ENCODE results near the gene IL16. TPM values are rescaled to one million over a fixed set of nuclear protein-coding genes. Genes with fewer than 3 reads are reported as not detected.
"Not testable (repeated sequence)": the region's sequence is repeated elsewhere in the genome, so short reads cannot be mapped to it uniquely, and the experiment has no call there.

Gene IL16
- total RNA-seq, 4 donors from 2014 or later = 13.5 to 34.9 (median 19.8) TPM

- Histone ChIP-seq H3K27ac (replicated peaks in 1 of 4) (peak overlapping the region in 3 of 4 donors; percentile 12 to 35 (median 14)), H3K27me3 (no peaks in the 10 kb centered on the region)
- WGBS = 78% methylated on average over 7 of the region's 8 CpGs
Measured at GRCh38 chr15:81195339-81195864, 1.3 kb upstream of the IL16 start.

GRCh38 chr15:81197255-81197630 is 564 bp downstream of the IL16 start:
- H3K27me3 ChIP-seq = no peaks in the 10 kb centered on the region
- peaks cover 0 to 3% (median 0%) of the 10 kb centered on the region in 4 donors for H3K36me3 ChIP-seq
- H3K4me1 ChIP-seq = peaks cover 0 to 19% (median 3%) of the 10 kb centered on the region in 4 donors
- intact Hi-C loops (cut with DNase I) = no loop called here
- peak; percentile 77 for DNase-seq (ENCODE audit: extremely low spot score)
- H3K9me3 ChIP-seq = no peaks in the 10 kb centered on the region
- WGBS = 86% methylated on average over 7 of the region's 7 CpGs
- TF ChIP-seq CTCF (IDR thresholded peaks at IDR 0.05) = no peak
- no peak for TF ChIP-seq POLR2A (IDR thresholded peaks at IDR 0.05; ENCODE audit: low read depth)
- TF ChIP-seq EP300 (IDR thresholded peaks at IDR 0.05) = no peak
- TF ChIP-seq POLR2AphosphoS5 (IDR thresholded peaks at IDR 0.05) = no peak
- no peak overlapping the region for H3K4me3 ChIP-seq
- peak overlapping the region in 1 of 4 donors; percentile 40 for H3K27ac ChIP-seq (replicated peaks in 1 of 4)

More at GRCh38 chr15:81195339-81195864, 1.3 kb upstream of the IL16 start:
- Histone ChIP-seq H3K9me3 (no peaks in the 10 kb centered on the region), H3K36me3 (no peaks in the 10 kb centered on the region), H3K4me3 (no peak overlapping the region), H3K4me1 (peaks cover 0 to 19% (median 6%) of the 10 kb centered on the region in 4 donors)
- no peak for DNase-seq (ENCODE audit: extremely low spot score)
- intact Hi-C loops (cut with DNase I) = no loop called here
- TF ChIP-seq POLR2AphosphoS5 (IDR thresholded peaks at IDR 0.05) (no peak), EP300 (IDR thresholded peaks at IDR 0.05) (no peak), POLR2A (IDR thresholded peaks at IDR 0.05; ENCODE audit: low read depth) (no peak), CTCF (IDR thresholded peaks at IDR 0.05) (no peak)

DNA sequence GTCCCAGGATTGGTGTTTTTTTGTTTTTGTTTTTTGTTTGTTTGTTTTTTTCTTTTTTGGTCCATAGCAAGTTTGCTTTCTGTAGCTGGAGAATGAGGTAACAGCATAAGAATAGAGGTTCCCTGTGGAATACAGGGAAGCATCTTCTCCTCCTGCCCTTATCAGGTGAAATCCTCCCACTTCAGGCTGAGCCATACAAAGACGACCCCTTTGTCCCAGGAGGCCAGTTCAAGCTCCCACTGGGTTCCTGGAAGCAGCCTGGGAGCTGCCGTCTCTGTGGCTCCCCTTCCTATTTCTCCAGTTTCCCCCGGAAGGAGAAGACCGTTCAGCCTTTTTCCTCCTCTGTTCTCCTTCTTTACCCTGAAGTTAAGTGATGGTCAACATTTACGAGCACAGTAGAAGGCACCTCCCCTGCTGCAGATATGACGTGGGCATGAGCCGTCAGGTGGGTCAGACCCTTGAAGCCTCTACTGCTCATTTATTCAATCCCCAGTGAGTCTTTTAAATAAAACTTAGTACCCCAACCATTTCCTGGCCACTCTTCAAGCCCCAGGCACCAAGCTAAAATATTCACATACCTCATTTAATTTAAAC is 1.1 kb downstream of the IL16 start:
- intact Hi-C loops (cut with DNase I) = no loop called here
- Histone ChIP-seq H3K9me3 (no peaks in the 10 kb centered on the region), H3K4me1 (peaks cover 0 to 19% (median 3%) of the 10 kb centered on the region in 4 donors), H3K4me3 (no peak overlapping the region), H3K27me3 (no peaks in the 10 kb centered on the region), H3K27ac (replicated peaks in 1 of 4) (no peak overlapping the region), H3K36me3 (peaks cover 0 to 3% (median 0%) of the 10 kb centered on the region in 4 donors)
- TF ChIP-seq POLR2AphosphoS5 (IDR thresholded peaks at IDR 0.05) (no peak), EP300 (IDR thresholded peaks at IDR 0.05) (no peak), CTCF (IDR thresholded peaks at IDR 0.05) (no peak), POLR2A (IDR thresholded peaks at IDR 0.05; ENCODE audit: low read depth) (no peak)
- DNase-seq (ENCODE audit: extremely low spot score) = peak; percentile 39
- 89% methylated on average over 7 of the region's 7 CpGs for WGBS

GRCh38 chr15:81199031-81199779 is 2.5 kb downstream of the IL16 start:
- H3K27me3 ChIP-seq = no peaks in the 10 kb centered on the region
- no peak overlapping the region for H3K27ac ChIP-seq (replicated peaks in 1 of 4)
- no peak for TF ChIP-seq POLR2A (IDR thresholded peaks at IDR 0.05; ENCODE audit: low read depth)
- no peak for TF ChIP-seq EP300 (IDR thresholded peaks at IDR 0.05)
- peaks cover 0 to 3% (median 0%) of the 10 kb centered on the region in 4 donors for H3K36me3 ChIP-seq
- H3K9me3 ChIP-seq = no peaks in the 10 kb centered on the region
- intact Hi-C loops (cut with DNase I) = no loop called here
- no peak overlapping the region for H3K4me3 ChIP-seq
- DNase-seq (ENCODE audit: extremely low spot score) = no peak
- 86% methylated on average over 11 of the region's 11 CpGs for WGBS
- H3K4me1 ChIP-seq = peaks cover 0 to 19% (median 3%) of the 10 kb centered on the region in 4 donors

GRCh38 chr15:81206018-81206417 is 9.3 kb downstream of the IL16 start:
- intact Hi-C loops (cut with DNase I) = no loop called here
- H3K4me3 ChIP-seq = no peak overlapping the region
- DNase-seq (ENCODE audit: extremely low spot score) = no peak
- H3K36me3 ChIP-seq = peaks cover 0 to 3% (median 0%) of the 10 kb centered on the region in 4 donors
- no peak overlapping the region for H3K27ac ChIP-seq (replicated peaks in 1 of 4)
- TF ChIP-seq EP300 (IDR thresholded peaks at IDR 0.05) (no peak), POLR2A (IDR thresholded peaks at IDR 0.05; ENCODE audit: low read depth) (no peak), POLR2AphosphoS5 (IDR thresholded peaks at IDR 0.05) (no peak), CTCF (IDR thresholded peaks at IDR 0.05) (no peak)
- H3K9me3 ChIP-seq = peaks cover 0 to 9% (median 2%) of the 10 kb centered on the region in 4 donors
- 93% methylated on average over 3 of the region's 3 CpGs for WGBS
- no peaks in the 10 kb centered on the region for H3K4me1 ChIP-seq
- H3K27me3 ChIP-seq = no peaks in the 10 kb centered on the region

DNA sequence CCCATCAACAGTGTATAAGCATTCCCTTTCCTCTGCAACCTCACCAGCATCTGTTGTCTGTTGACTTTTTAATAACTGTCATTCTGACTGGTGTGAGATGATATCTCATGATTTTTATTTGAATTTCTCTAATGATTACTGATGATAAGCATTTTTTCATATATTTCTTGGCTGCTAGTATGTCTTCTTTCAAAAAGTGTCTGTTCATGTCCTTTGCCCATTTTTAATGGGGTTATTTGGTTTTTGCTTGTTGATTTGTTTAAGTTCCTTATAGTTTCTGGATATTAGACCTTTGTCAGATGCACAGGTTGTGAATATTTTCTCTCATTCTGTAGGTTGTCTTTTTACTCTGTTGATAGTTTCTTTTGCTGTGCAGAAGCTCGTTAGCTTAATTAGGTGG is 11.3 kb downstream of the IL16 start:
- H3K27ac ChIP-seq (replicated peaks in 1 of 4); H3K9me3 ChIP-seq; H3K4me3 ChIP-seq; H3K27me3 ChIP-seq; DNase-seq (ENCODE audit: extremely low spot score); intact Hi-C loops (cut with DNase I); H3K4me1 ChIP-seq; H3K36me3 ChIP-seq: not testable (repeated sequence)
- WGBS = 95% methylated on average over 1 of the region's 1 CpG
